T-helper 1 cell treated with Interleukin-12 subunit alpha and Interleukin-12 subunit beta and Interleukin-4 antibody, amounts not matched to agents 30 μg/mL and 1 μg/mL, for 36 hours (primary cell): ENCODE measurements around the gene PRSS53.

Source experiments
- H3K27ac Mint-ChIP-seq: one replicate; pipeline ENCODE4 v1.8.0; 2021; ENCODE audit warnings: mild to moderate bottlenecking, mixed read lengths
- H3K27me3 Mint-ChIP-seq: one replicate; pipeline ENCODE4 v1.8.0; 2021; ENCODE audit warnings: low read depth, mixed read lengths
- H3K36me3 Mint-ChIP-seq: one replicate; pipeline ENCODE4 v1.8.0; 2021; ENCODE audit warnings: low read depth, mixed read lengths
- H3K4me1 Mint-ChIP-seq: one replicate; pipeline ENCODE4 v1.8.0; 2021; ENCODE audit warnings: low read depth, mixed read lengths
- H3K4me3 Mint-ChIP-seq: one replicate; pipeline ENCODE4 v1.8.0; 2021; ENCODE audit warnings: mild to moderate bottlenecking, moderate library complexity, mixed read lengths
- H3K9me3 Mint-ChIP-seq: one replicate; pipeline ENCODE4 v1.8.0; 2021; ENCODE audit warnings: mixed read lengths

Gene PRSS53

DNA sequence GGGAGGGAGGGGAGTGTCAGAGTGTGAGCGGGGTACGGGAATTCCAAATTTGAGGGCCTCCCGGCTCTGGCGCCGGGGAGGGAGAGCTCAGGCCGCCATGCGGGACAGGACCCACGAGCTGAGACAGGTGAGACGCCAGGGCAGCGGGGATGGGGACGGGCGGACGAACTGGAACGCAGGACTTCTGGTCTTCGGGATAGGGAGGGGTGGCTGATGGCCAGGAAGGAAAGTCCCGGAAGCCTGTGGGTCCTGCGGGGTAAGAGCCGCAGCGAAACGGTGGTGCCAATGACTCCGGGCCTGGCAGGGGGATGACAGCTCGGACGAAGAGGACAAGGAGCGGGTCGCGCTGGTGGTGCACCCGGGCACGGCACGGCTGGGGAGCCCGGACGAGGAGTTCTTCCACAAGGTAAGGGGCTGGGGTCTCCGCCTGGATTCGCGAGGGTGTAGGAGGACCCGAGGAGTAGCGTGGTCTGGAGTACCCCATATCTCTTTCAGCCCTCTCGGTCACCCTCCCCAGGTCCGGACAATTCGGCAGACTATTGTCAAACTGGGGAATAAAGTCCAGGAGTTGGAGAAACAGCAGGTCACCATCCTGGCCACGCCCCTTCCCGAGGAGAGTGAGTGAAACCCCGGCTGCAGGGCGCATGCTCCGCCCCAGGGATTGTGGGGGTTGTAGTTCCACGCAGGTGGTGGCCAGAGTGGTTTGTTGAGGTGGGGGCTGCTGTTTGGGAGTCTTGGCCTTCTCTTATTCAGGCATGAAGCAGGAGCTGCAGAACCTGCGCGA is 54.8 kb downstream of the PRSS53 start:
- Mint-ChIP-seq H3K27me3 (no peaks in the 10 kb centered on the region), H3K36me3 (peaks cover 17% of the 10 kb centered on the region), H3K4me3 (peak overlapping the region; percentile 87), H3K9me3 (no peaks in the 10 kb centered on the region), H3K27ac (peak overlapping the region; percentile 87), H3K4me1 (peaks cover 17% of the 10 kb centered on the region)
